Right hindlimb (tissue), 1 donor: ENCODE data around the gene KRTAP2-3.
"Not testable (repeated sequence)": the region's sequence is repeated elsewhere in the genome, so short reads cannot be mapped to it uniquely, and the experiment has no call there.

ENCODE experiments used
- DNase-seq: peaks from one replicate; pipeline ENCODE4 v3.0.0-alpha.2; 2018

KRTAP2-3 gene

GRCh38 chr17:41065829-41066624 is 6.1 kb upstream of the KRTAP2-3 start, which contains the start of gene KRTAP2-4:
TSS of gene KRTAP2-4 (minus strand) at chr17:41065879. CDS start at chr17:41065845, 34 bp downstream.
- no peak for DNase-seq

DNA sequence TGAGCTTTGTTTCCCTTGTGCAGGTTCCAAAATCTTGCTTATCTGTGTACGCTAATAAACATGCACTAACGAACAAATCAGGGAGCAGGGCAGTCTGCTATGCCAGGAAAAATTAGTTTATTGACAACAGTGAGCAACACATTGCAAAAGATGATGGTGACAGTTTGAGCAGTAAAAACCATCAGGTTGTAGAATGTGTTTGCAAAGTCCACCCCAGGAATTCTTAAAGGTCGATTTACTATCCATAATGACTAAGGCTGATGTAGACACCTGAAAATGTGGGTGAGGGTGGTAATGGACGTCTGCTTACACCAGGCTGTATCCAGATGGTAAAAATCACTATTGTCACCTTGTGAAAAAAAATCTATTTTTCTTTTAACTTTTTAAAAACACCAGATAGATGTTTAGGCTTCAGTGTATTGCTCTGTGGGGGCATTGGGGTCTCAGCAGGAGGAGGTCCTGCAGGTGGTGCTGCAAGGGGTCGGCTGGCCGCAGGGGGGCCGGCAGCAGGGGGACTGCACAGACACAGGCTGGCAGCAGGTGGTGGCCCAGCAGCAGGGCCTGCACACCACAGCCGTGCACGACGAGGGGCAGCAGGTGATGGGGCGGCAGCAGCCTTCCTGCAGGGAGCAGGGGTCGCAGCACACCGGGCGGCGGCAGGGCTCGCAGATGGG is 5.2 kb upstream of the KRTAP2-3 start:
- not testable (repeated sequence) for DNase-seq

GRCh38 chr17:41064301-41064700 is 4.4 kb upstream of the KRTAP2-3 start:
- DNase-seq, result no peak

- DNase-seq, result no peak
Observed at GRCh38 chr17:41063449-41063848, 3.5 kb upstream of the KRTAP2-3 start.

GRCh38 chr17:41061964-41062363 is 2.0 kb upstream of the KRTAP2-3 start:
- DNase-seq, result no peak

- DNase-seq, result not testable (repeated sequence)
Observed at GRCh38 chr17:41059276-41060051, 450 bp downstream of the KRTAP2-3 start.

GRCh38 chr17:41058741-41059140 is 1.2 kb downstream of the KRTAP2-3 start:
- DNase-seq, result no peak

GRCh38 chr17:41057547-41057946 is 2.4 kb downstream of the KRTAP2-3 start:
- no peak for DNase-seq

DNA sequence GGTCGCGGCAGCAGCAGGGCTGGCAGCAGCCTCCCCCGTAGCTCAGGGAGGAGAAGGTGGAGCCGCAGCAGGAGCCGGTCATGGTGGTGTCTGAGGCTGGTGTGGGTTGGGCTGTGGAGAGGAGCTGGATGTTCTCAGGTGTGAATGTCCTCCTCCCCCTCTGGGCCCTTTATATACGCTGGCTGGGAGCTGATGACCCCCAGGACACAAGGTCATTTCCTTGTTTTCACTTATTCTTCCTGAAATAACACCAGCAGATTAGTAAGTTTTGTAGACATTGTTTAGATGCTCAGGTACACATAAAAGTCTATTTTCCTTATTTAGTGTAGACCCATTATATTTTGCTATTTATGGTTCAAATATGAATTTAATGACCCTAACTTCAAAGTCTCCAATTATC is 4.8 kb downstream of the KRTAP2-3 start, which contains the start of gene KRTAP2-2:
Gene KRTAP2-2, minus strand, starts transcription at position 101 of the 400 bp plus-strand sequence. Its CDS starts 19 bp downstream, at position 82.
- DNase-seq, result not testable (repeated sequence)

DNA sequence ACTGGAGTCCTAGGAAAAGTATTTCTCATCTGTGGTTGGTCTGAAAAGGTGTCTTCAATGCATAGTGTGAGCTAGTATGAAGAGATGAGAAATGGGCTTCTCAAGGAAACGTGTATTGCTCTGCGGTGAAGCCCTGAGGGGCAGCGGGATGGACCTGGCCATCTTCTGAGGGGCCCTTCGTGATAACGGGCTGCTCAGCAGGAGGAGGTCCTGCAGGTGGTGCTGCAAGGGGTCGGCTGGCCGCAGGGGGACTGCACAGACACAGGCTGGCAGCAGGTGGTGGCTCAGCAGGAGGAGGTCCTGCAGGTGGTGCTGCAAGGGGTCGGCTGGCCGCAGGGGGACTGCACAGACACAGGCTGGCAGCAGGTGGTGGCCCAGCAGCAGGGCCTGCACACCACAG is 5.4 kb downstream of the KRTAP2-3 start:
- not testable (repeated sequence) for DNase-seq

DNA sequence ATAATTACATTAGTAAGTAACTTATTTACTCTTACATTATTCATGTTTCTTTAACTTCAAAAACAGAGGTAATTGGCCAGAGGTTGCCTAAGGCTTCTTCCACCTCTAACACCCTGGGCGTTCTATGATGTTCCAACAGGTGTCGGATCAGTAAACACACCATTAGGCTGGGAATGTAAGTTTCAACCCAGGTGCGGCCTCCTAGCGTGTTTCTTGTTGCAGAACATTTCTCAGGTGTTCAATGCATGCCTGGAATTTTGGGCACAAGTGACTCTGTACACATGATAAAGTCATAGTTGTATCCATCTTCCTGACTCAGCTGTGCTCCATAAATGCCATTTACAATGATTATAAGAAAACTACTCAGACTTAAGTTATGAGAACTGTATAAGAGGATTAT is 5.9 kb downstream of the KRTAP2-3 start:
- no peak for DNase-seq

GRCh38 chr17:41052566-41052965 is 7.3 kb downstream of the KRTAP2-3 start:
- no peak for DNase-seq

DNA sequence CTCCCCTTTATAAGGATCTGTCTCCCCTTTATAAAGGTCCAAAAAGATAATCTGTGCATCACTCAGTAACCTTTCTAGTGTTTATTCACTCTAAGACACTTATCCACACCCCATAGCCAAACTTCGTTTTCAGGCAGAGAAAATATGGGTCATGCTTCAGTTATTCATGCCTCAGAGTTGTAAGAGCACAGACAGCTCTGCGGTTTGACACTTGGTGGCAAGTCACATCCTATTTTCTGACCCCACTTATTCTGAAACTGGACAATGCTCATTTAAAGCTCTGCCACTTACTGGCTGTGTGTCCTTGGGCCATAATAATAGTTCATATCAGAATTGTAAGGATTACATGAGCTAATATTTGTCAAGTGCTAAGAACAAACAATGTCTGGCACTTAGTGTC is 10.8 kb downstream of the KRTAP2-3 start:
- no peak for DNase-seq

DNA sequence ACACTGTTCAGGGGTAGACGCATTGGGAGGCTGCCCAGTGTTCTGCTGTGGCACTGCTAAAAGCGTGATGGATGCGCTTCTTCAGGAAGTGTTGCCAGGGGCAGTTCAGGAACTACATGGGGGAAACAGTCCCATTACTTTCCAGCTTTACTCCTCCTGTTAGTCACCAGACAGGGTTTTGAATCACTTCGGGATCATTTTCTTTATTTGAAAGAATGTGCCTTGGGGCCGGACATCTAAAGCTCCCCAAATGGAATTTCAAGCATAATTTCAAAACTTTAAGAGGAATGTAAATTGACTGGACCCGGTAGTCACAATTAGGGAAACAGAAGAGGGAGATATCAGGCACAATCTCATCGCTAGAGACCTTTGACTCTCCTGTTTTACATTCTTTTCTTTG is 11.5 kb downstream of the KRTAP2-3 start:
- DNase-seq, result no peak

GRCh38 chr17:41046735-41047465 is 13.0 kb downstream of the KRTAP2-3 start, which contains the start of gene KRTAP2-1:
TSS of gene KRTAP2-1 (minus strand) at chr17:41047316. CDS start at chr17:41047267, 49 bp downstream.
- not testable (repeated sequence) for DNase-seq

- DNase-seq, result no peak
Observed at GRCh38 chr17:41042953-41043352, 17.0 kb downstream of the KRTAP2-3 start.

GRCh38 chr17:41040783-41041571 is 18.9 kb downstream of the KRTAP2-3 start, which contains the start of gene KRTAP1-1:
TSS of gene KRTAP1-1 (minus strand) at chr17:41041450. CDS start at chr17:41041397, 53 bp downstream.
- peak; percentile 73 for DNase-seq

DNA sequence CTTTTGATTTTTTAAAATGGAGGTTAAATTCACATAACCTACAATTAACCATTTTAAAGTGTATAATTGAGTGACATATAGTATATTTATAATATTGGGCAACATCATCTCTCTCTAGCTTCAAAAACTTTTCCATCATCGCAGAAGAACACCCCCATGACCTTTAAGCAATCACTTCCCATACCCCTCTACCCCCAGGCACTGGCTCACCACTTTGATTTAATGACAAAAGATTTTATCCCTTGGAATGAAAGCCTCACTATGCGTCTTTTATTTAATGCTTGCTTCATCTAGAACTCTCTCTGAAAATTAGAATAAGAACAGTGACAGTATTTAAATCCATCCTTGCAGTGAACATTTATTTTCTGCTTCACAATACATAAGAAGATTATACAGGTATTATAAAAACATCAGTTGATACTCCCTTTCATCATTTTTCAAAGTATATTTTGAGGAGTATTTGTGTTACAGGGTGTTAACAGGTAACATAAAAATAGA is 22.0 kb downstream of the KRTAP2-3 start:
- no peak for DNase-seq

DNA sequence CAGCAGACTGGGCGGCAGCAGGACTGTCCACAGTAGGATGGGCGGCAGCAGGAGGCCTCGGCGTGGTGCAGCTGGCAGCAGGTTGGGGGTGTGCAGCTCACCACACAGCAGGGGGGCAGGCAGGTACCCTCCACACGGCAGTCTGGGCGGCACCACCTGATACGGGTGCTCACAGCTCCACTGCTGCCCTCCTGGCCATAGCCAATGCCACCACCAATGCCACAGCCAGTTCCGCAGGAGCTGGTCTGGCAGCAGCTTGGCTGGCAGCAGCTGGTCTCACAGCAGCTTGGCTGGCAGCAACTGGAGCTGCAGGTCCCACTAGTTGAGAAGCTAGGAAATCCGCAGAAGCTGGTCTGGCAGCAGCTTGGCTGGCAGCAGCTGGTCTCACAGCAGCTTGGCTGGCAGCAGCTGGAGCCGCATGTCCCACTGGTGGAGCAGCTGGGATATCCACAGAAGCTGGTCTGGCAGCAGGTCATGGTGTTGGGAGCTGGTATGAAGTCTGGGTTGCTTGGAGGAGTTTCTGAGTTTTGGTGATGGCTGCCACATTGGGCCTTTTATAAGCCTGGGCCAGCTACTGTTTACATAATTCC is 25.5 kb downstream of the KRTAP2-3 start, which contains the start of gene KRTAP1-3:
Gene KRTAP1-3, minus strand, starts transcription at position 529 of the 590 bp plus-strand sequence. Its CDS starts 53 bp downstream, at position 476.
- DNase-seq, result peak; percentile 56

DNA sequence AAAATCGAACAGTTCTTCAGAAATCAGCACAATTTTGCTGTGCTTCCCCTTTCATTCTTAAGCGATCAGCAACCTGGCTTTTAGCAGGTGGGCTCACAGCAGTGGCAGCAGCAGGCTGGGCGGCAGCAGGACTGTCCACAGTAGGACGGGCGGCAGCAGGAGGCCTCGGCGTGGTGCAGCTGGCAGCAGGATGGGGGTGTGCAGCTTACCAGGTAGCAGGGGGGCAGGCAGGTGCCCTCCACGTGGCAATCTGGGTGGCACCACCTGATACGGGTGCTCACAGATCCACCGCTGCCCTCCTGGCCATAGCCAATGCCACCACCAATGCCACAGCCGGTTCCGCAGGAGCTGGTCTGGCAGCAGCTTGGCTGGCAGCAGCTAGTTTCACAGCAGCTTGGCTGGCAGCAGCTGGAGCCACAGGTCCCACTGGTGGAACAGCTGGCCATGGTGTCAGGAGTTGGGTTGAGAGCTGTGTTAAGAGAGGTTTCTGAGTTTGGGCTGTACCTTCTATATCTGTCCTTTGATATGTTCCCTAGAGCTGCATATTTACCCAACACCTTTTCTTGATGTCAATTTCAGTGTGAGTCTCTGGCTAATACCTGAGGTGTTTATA is 30.2 kb downstream of the KRTAP2-3 start, which contains the start of gene KRTAP1-4:
Gene KRTAP1-4, minus strand, starts transcription at position 563 of the 613 bp plus-strand sequence. Its CDS starts 117 bp downstream, at position 446.
- no peak for DNase-seq
